ENCODE results near the gene SLC22A23.

SLC22A23 gene

GRCh38 chr6:3489027-3489757 lies 32.3 kb upstream of the SLC22A23 start:
- TF ChIP-seq, protein P1, sequence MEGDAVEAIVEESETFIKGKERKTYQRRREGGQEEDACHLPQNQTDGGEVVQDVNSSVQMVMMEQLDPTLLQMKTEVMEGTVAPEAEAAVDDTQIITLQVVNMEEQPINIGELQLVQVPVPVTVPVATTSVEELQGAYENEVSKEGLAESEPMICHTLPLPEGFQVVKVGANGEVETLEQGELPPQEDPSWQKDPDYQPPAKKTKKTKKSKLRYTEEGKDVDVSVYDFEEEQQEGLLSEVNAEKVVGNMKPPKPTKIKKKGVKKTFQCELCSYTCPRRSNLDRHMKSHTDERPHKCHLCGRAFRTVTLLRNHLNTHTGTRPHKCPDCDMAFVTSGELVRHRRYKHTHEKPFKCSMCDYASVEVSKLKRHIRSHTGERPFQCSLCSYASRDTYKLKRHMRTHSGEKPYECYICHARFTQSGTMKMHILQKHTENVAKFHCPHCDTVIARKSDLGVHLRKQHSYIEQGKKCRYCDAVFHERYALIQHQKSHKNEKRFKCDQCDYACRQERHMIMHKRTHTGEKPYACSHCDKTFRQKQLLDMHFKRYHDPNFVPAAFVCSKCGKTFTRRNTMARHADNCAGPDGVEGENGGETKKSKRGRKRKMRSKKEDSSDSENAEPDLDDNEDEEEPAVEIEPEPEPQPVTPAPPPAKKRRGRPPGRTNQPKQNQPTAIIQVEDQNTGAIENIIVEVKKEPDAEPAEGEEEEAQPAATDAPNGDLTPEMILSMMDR (IDR thresholded peaks at IDR 0.05), result no peak
- no peak for TF ChIP-seq ZFX (IDR thresholded peaks at IDR 0.05; ENCODE audit: borderline replicate concordance)
- H3K27ac ChIP-seq, result no peak overlapping the region

GRCh38 chr6:3484946-3485345 lies 28.1 kb upstream of the SLC22A23 start:
- H3K27ac ChIP-seq, result no peak overlapping the region
- TF ChIP-seq, protein P1 (IDR thresholded peaks at IDR 0.05), result no peak
- no peak for TF ChIP-seq ZFX (IDR thresholded peaks at IDR 0.05; ENCODE audit: borderline replicate concordance)

DNA sequence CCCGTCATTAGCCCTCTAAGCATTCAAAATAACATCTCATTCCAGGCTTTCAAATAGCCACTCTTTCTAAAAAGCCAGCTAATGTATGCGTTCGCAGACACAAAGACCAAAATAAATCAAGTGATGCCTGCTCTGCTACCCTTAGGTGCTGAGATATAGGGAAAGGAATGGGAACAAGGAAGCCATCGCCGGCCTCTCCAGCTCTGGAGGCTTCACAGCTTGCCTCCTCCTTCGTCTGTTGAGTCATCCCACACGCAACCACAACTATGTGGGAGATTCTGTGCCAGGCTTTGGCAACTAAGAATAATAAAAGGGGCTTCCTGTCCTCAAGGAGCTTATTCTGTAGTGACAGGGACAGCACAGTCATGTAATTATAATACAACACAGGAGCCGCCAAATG lies 27.3 kb upstream of the SLC22A23 start:
- TF ChIP-seq, protein P1 (IDR thresholded peaks at IDR 0.05), result no peak
- TF ChIP-seq ZFX (IDR thresholded peaks at IDR 0.05; ENCODE audit: borderline replicate concordance), result no peak
- H3K27ac ChIP-seq, result no peak overlapping the region

DNA sequence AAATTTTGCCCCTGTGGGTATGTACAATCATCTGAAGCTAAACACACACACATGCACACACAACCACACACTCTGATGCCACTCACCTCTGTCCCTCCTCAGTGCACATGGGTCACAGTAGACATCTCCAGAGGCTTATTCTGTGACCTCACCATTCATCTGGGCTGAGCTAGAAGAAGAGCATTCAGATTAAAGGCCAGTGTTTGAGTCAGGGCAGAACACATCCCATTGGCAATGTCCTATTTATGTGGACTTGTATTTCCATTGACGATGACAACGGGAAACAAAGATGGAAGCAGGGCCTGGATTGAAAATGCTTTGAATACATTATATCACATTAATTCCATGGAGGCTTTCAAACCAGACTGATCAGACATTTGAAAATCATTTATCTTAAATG lies 26.8 kb upstream of the SLC22A23 start:
- no peak for TF ChIP-seq ZFX (IDR thresholded peaks at IDR 0.05; ENCODE audit: borderline replicate concordance)
- TF ChIP-seq, protein P1 (IDR thresholded peaks at IDR 0.05), result no peak
- no peak overlapping the region for H3K27ac ChIP-seq

- TF ChIP-seq, protein P1 (IDR thresholded peaks at IDR 0.05), result no peak
- TF ChIP-seq ZFX (IDR thresholded peaks at IDR 0.05; ENCODE audit: borderline replicate concordance), result no peak
- H3K27ac ChIP-seq, result no peak overlapping the region
These were observed 26.0 kb upstream of the SLC22A23 start for GRCh38 chr6:3482869-3483268.

DNA sequence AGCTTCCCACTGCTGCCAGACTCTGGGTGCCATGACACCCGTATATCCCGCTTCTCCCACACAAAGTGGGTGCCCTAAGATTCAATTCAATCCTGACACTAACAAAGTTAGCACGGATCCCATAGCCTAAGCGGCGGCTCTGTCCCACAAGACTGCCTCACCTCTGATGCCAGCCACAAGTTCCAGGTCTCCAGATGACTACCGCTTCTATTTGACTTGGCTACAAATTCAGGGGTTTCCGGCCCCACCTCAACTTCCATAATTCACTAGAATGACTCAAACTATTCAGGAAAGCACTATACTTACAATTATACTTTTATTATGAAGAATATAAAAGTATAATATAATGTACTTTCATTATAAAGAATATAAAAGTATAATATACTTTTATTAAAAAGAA lies 24.8 kb upstream of the SLC22A23 start:
- H3K27ac ChIP-seq, result no peak overlapping the region
- TF ChIP-seq, protein P1 (IDR thresholded peaks at IDR 0.05), result no peak
- TF ChIP-seq ZFX (IDR thresholded peaks at IDR 0.05; ENCODE audit: borderline replicate concordance), result no peak

GRCh38 chr6:3480009-3480408 lies 23.2 kb upstream of the SLC22A23 start:
- TF ChIP-seq, protein P1 (IDR thresholded peaks at IDR 0.05), result no peak
- no peak for TF ChIP-seq ZFX (IDR thresholded peaks at IDR 0.05; ENCODE audit: borderline replicate concordance)
- no peak overlapping the region for H3K27ac ChIP-seq

All from 22Rv1 (cell line).